Measurements from ENCODE around the gene ARID5B.
A peak's percentile ranks its signal among the peaks of the same experiment; 100 is the strongest.

The ARID5B gene

DNA sequence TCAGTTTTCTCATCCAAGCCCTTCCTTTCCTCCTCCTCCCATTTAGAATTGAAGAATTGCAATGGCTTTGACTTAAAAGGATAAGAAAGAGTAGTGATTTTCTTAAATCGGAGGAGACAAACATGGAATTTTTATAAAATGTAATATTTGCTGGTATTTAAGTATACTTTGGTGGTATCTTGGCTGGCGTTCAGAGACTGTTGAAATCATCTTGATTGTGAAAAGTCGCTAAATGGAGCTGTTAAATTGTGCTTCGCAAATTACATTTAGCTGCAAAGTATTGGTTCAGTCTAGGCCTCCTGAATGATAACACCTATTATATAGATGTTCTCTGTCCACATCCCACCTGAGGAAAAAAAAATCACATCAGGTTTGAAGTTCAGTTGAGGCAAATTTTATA lies 81.8 kb downstream of the ARID5B start:
- Histone ChIP-seq H3K36me3 (peaks cover 89% of the 10 kb centered on the region), H3K9me3 (no peaks in the 10 kb centered on the region), H3K9ac (no peak overlapping the region), H3K4me2 (no peak overlapping the region), H3K4me3 (no peak overlapping the region), H4K20me1 (peaks cover 58% of the 10 kb centered on the region), H3K27me3 (no peaks in the 10 kb centered on the region), H3K4me1 (peaks cover 70% of the 10 kb centered on the region), H3K27ac (peak overlapping the region; percentile 28; the same call in 1 of the 2 replicates)
- no peak for TF ChIP-seq Cebpa-rat (IDR thresholded peaks at IDR 0.05)

GRCh38 chr10:61984803-61985418 lies 83.4 kb downstream of the ARID5B start:
- TF ChIP-seq Cebpa-rat (IDR thresholded peaks at IDR 0.05) = no peak
- Histone ChIP-seq H3K36me3 (peaks cover 83% of the 10 kb centered on the region), H3K27ac (no peak overlapping the region), H3K9me3 (no peaks in the 10 kb centered on the region), H3K27me3 (no peaks in the 10 kb centered on the region), H3K4me1 (peaks cover 65% of the 10 kb centered on the region), H4K20me1 (peaks cover 70% of the 10 kb centered on the region), H3K9ac (no peak overlapping the region), H3K4me3 (no peak overlapping the region), H3K4me2 (0 out of 2 replicates have a peak overlapping the region, but pooled peaks have one; percentile 4)

GRCh38 chr10:61985715-61986114 lies 84.2 kb downstream of the ARID5B start:
- H3K9me3 ChIP-seq = no peaks in the 10 kb centered on the region
- H3K4me3 ChIP-seq = no peak overlapping the region
- TF ChIP-seq Cebpa-rat (IDR thresholded peaks at IDR 0.05) = no peak
- H3K36me3 ChIP-seq = peaks cover 82% of the 10 kb centered on the region
- no peak overlapping the region for H3K27ac ChIP-seq
- 0 out of 2 replicates have a peak overlapping the region, but pooled peaks have one; percentile 40 for H3K4me2 ChIP-seq
- no peak overlapping the region for H3K9ac ChIP-seq
- H4K20me1 ChIP-seq = peaks cover 74% of the 10 kb centered on the region
- H3K27me3 ChIP-seq = no peaks in the 10 kb centered on the region
- H3K4me1 ChIP-seq = peaks cover 66% of the 10 kb centered on the region

GRCh38 chr10:61986382-61986781 lies 84.9 kb downstream of the ARID5B start:
- Histone ChIP-seq H3K4me2 (peak overlapping the region; percentile 40; the same call in 1 of the 2 replicates), H3K36me3 (peaks cover 82% of the 10 kb centered on the region), H3K4me3 (no peak overlapping the region), H3K9ac (no peak overlapping the region), H3K27ac (0 out of 2 replicates have a peak overlapping the region, but pooled peaks have one; percentile 24), H3K27me3 (no peaks in the 10 kb centered on the region), H3K4me1 (peaks cover 71% of the 10 kb centered on the region), H3K9me3 (no peaks in the 10 kb centered on the region), H4K20me1 (peaks cover 74% of the 10 kb centered on the region)
- no peak for TF ChIP-seq Cebpa-rat (IDR thresholded peaks at IDR 0.05)

- peak overlapping the region; percentile 24; the same call in 1 of the 2 replicates for H3K27ac ChIP-seq
- H3K9me3 ChIP-seq = no peaks in the 10 kb centered on the region
- TF ChIP-seq Cebpa-rat (IDR thresholded peaks at IDR 0.05) = no peak
- peak overlapping the region; percentile 40 for H3K4me2 ChIP-seq
- H3K4me1 ChIP-seq = peaks cover 77% of the 10 kb centered on the region
- H4K20me1 ChIP-seq = peaks cover 74% of the 10 kb centered on the region
- no peak overlapping the region for H3K4me3 ChIP-seq
- H3K9ac ChIP-seq = no peak overlapping the region
- H3K36me3 ChIP-seq = peaks cover 82% of the 10 kb centered on the region
- no peaks in the 10 kb centered on the region for H3K27me3 ChIP-seq
These were observed 85.4 kb downstream of the ARID5B start for GRCh38 chr10:61986788-61987492.

- H3K4me1 ChIP-seq = peaks cover 82% of the 10 kb centered on the region
- H3K4me2 ChIP-seq = peak overlapping the region; percentile 40
- no peaks in the 10 kb centered on the region for H3K9me3 ChIP-seq
- H3K27me3 ChIP-seq = no peaks in the 10 kb centered on the region
- TF ChIP-seq Cebpa-rat (IDR thresholded peaks at IDR 0.05) = no peak
- peaks cover 82% of the 10 kb centered on the region for H3K36me3 ChIP-seq
- peaks cover 80% of the 10 kb centered on the region for H4K20me1 ChIP-seq
- H3K9ac ChIP-seq = no peak overlapping the region
- peak overlapping the region; percentile 24 for H3K27ac ChIP-seq
- H3K4me3 ChIP-seq = no peak overlapping the region
These were observed 86.0 kb downstream of the ARID5B start for GRCh38 chr10:61987537-61987936.

- Histone ChIP-seq H3K9ac (no peak overlapping the region), H3K4me1 (peaks cover 82% of the 10 kb centered on the region), H4K20me1 (peaks cover 85% of the 10 kb centered on the region), H3K4me3 (no peak overlapping the region), H3K27me3 (no peaks in the 10 kb centered on the region), H3K4me2 (peak overlapping the region; percentile 40), H3K9me3 (no peaks in the 10 kb centered on the region), H3K36me3 (peaks cover 82% of the 10 kb centered on the region), H3K27ac (peak overlapping the region; percentile 24)
- TF ChIP-seq Cebpa-rat (IDR thresholded peaks at IDR 0.05) = no peak
These were observed 86.5 kb downstream of the ARID5B start for GRCh38 chr10:61987951-61988379.

DNA sequence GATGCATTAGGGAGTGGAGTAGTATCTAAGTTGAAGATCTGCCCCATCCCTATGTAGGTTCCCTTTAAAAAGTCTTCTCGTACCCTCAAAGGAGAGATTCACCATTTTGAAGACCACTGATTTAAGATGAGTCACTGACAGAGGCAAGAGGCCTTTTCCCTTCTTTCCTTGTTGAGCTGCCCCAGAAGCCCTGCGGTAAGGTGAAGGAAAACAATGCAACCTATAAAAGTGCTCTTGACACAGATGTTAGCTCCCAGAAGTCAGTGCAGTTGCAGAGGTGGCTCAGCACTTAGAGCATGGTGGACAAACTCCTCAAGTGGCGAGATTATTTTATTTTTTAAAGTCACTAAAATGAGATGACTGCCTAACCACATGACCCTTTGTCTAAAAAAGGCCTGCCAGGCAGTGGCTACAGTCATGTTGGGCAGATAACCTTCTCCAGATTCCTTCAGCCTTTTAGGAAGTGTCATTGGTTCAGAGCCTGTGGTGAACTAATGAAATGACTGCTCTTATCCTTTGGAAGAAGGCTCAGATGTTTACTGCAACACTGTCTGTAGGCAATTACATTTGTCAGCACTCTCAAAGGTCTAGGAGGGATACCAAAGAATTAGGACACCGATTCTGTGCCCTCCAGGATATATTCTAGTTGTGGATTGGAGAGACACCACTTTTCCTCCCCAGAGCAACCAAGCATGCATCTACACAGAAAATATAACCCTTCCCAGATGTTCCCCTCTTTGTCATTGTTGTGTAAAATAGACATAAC lies 88.7 kb downstream of the ARID5B start:
- no peak for TF ChIP-seq Cebpa-rat (IDR thresholded peaks at IDR 0.05)
- no peak overlapping the region for H3K4me3 ChIP-seq
- peaks cover 74% of the 10 kb centered on the region for H3K4me1 ChIP-seq
- H3K27me3 ChIP-seq = no peaks in the 10 kb centered on the region
- H3K27ac ChIP-seq = no peak overlapping the region; the same call in 1 of the 2 replicates
- no peaks in the 10 kb centered on the region for H3K9me3 ChIP-seq
- peaks cover 67% of the 10 kb centered on the region for H3K36me3 ChIP-seq
- H3K9ac ChIP-seq = no peak overlapping the region
- no peak overlapping the region for H3K4me2 ChIP-seq
- peaks cover 90% of the 10 kb centered on the region for H4K20me1 ChIP-seq

- Histone ChIP-seq H3K36me3 (peaks cover 64% of the 10 kb centered on the region), H3K27ac (no peak overlapping the region), H3K9ac (no peak overlapping the region)
These were observed 89.2 kb downstream of the ARID5B start for GRCh38 chr10:61990761-61991135.

More at GRCh38 chr10:61990761-61991135, 89.2 kb downstream of the ARID5B start:
- Histone ChIP-seq H3K4me1 (peaks cover 70% of the 10 kb centered on the region), H4K20me1 (peaks cover 91% of the 10 kb centered on the region), H3K4me3 (no peak overlapping the region), H3K27me3 (no peaks in the 10 kb centered on the region), H3K9me3 (no peaks in the 10 kb centered on the region), H3K4me2 (no peak overlapping the region)
- no peak for TF ChIP-seq Cebpa-rat (IDR thresholded peaks at IDR 0.05)

Data from BLaER1 (cell line).